Measurements from ENCODE around the gene OSBPL10.

The OSBPL10 gene

DNA sequence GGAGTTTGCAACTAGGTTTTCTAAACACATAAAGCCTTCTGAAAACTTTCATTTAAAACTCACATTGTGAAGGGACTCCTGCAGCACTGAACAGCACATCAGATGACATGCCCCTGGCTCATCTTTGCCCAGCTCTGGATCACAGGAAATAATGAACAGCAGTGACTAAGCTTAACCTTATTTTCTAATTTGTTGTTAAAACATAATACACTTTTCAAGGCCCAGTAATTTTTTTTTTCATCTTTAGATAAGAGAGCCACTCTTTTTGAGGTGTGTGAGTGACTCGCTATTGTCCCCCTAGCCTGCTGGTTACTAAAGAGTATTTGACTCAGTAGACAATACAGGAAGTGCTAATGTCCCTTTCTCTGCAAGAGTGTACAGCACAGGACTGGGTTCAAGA is 204.0 kb downstream of the OSBPL10 start:
- H3K27ac ChIP-seq (ENCODE audit: low read depth, low read length), result no peak overlapping the region
- H3K9ac ChIP-seq (ENCODE audit: low read length in 5 of 5), result no peak overlapping the region
- H3K36me3 ChIP-seq (ENCODE audit: control insufficient read depth in 5 of 5, insufficient read depth in 5 of 5, low read length in 5 of 5), result no peaks in the 10 kb centered on the region
- no peak overlapping the region for H3K4me3 ChIP-seq (ENCODE audit: low read depth in 1 of 5, low read length in 5 of 5)
- H3K4me1 ChIP-seq (ENCODE audit: control insufficient read depth in 5 of 5, insufficient read depth in 5 of 5, low read length in 5 of 5), result no peaks in the 10 kb centered on the region
- H3K27me3 ChIP-seq (ENCODE audit: control insufficient read depth in 5 of 5, insufficient read depth in 4 of 5, low read length in 5 of 5), result no peaks in the 10 kb centered on the region
- peaks cover 0 to 6% (median 0%) of the 10 kb centered on the region in 5 donors for H3K9me3 ChIP-seq (ENCODE audit: control insufficient read depth in 5 of 5, low read length in 5 of 5)

GRCh38 chr3:31776016-31776415 is 205.0 kb downstream of the OSBPL10 start:
- H3K4me3 ChIP-seq (ENCODE audit: low read depth in 1 of 5, low read length in 5 of 5), result no peak overlapping the region
- H3K4me1 ChIP-seq (ENCODE audit: control insufficient read depth in 5 of 5, insufficient read depth in 5 of 5, low read length in 5 of 5), result no peaks in the 10 kb centered on the region
- no peak overlapping the region for H3K27ac ChIP-seq (ENCODE audit: low read depth, low read length)
- H3K9me3 ChIP-seq (ENCODE audit: control insufficient read depth in 5 of 5, low read length in 5 of 5), result peaks cover 0 to 6% (median 0%) of the 10 kb centered on the region in 5 donors
- no peaks in the 10 kb centered on the region for H3K36me3 ChIP-seq (ENCODE audit: control insufficient read depth in 5 of 5, insufficient read depth in 5 of 5, low read length in 5 of 5)
- H3K9ac ChIP-seq (ENCODE audit: low read length in 5 of 5), result no peak overlapping the region
- no peaks in the 10 kb centered on the region for H3K27me3 ChIP-seq (ENCODE audit: control insufficient read depth in 5 of 5, insufficient read depth in 4 of 5, low read length in 5 of 5)

- Histone ChIP-seq H3K36me3 (ENCODE audit: control insufficient read depth in 5 of 5, insufficient read depth in 5 of 5, low read length in 5 of 5) (no peaks in the 10 kb centered on the region), H3K4me1 (ENCODE audit: control insufficient read depth in 5 of 5, insufficient read depth in 5 of 5, low read length in 5 of 5) (no peaks in the 10 kb centered on the region), H3K9me3 (ENCODE audit: control insufficient read depth in 5 of 5, low read length in 5 of 5) (peaks cover 0 to 6% (median 0%) of the 10 kb centered on the region in 5 donors), H3K9ac (ENCODE audit: low read length in 5 of 5) (no peak overlapping the region), H3K27ac (ENCODE audit: low read depth, low read length) (no peak overlapping the region), H3K27me3 (ENCODE audit: control insufficient read depth in 5 of 5, insufficient read depth in 4 of 5, low read length in 5 of 5) (no peaks in the 10 kb centered on the region), H3K4me3 (ENCODE audit: low read depth in 1 of 5, low read length in 5 of 5) (no peak overlapping the region)
Observed at GRCh38 chr3:31775383-31775782, 205.7 kb downstream of the OSBPL10 start.

GRCh38 chr3:31772758-31773473 is 208.1 kb downstream of the OSBPL10 start:
- peaks cover 0 to 4% (median 0%) of the 10 kb centered on the region in 5 donors for H3K4me1 ChIP-seq (ENCODE audit: control insufficient read depth in 5 of 5, insufficient read depth in 5 of 5, low read length in 5 of 5)
- no peak overlapping the region for H3K27ac ChIP-seq (ENCODE audit: low read depth, low read length)
- no peak overlapping the region for H3K4me3 ChIP-seq (ENCODE audit: low read depth in 1 of 5, low read length in 5 of 5)
- no peak overlapping the region for H3K9ac ChIP-seq (ENCODE audit: low read length in 5 of 5)
- H3K9me3 ChIP-seq (ENCODE audit: control insufficient read depth in 5 of 5, low read length in 5 of 5), result peaks cover 0 to 2% (median 0%) of the 10 kb centered on the region in 5 donors
- H3K36me3 ChIP-seq (ENCODE audit: control insufficient read depth in 5 of 5, insufficient read depth in 5 of 5, low read length in 5 of 5), result no peaks in the 10 kb centered on the region
- no peaks in the 10 kb centered on the region for H3K27me3 ChIP-seq (ENCODE audit: control insufficient read depth in 5 of 5, insufficient read depth in 4 of 5, low read length in 5 of 5)

DNA sequence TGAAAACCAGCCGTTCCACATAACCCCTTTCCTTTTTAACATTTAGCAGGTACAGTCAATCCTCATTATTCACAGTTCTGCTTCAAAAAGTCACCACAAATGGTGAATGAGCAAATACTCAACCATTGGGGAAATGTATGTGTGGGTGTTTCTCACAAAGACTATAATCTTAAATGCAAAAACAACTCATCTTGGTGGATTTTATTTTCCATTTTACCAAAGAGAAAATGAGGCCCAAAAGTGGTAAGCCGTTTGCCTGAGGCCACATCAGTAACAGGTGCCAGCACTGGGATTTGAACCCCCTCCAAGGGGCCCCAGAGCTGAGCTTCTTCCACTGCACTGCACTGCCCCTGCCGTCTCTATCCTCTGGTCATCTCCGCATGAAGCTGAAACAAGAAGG is 208.8 kb downstream of the OSBPL10 start:
- H3K9me3 ChIP-seq (ENCODE audit: control insufficient read depth in 5 of 5, low read length in 5 of 5), result no peaks in the 10 kb centered on the region
- no peak overlapping the region for H3K27ac ChIP-seq (ENCODE audit: low read depth, low read length)
- no peak overlapping the region for H3K9ac ChIP-seq (ENCODE audit: low read length in 5 of 5)
- H3K36me3 ChIP-seq (ENCODE audit: control insufficient read depth in 5 of 5, insufficient read depth in 5 of 5, low read length in 5 of 5), result no peaks in the 10 kb centered on the region
- no peak overlapping the region for H3K4me3 ChIP-seq (ENCODE audit: low read depth in 1 of 5, low read length in 5 of 5)
- H3K27me3 ChIP-seq (ENCODE audit: control insufficient read depth in 5 of 5, insufficient read depth in 4 of 5, low read length in 5 of 5), result no peaks in the 10 kb centered on the region
- H3K4me1 ChIP-seq (ENCODE audit: control insufficient read depth in 5 of 5, insufficient read depth in 5 of 5, low read length in 5 of 5), result peaks cover 0 to 4% (median 0%) of the 10 kb centered on the region in 5 donors

DNA sequence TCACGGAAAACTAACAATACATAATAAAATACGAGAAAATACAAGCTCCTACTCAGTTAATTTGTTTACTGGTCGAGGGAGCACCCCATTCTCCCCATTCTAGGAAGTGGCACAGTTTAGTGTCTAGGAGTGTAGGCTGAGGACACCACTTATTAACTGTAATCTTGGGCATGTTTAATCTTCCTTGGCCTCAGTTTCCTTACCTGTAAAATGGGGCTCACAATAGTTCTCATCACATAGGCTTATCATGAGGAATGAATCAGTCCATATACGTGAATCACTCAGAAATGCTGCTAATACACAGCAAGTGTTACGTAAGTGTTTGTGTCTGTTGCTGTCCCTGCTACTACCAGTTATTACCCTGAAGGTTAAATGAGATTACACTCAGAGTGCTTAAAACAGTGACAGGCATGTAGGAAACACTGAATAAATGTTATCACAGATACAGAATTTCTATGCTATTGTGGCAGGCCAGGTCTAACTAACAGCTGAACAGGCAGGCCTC is 210.2 kb downstream of the OSBPL10 start:
- H3K9me3 ChIP-seq (ENCODE audit: control insufficient read depth in 5 of 5, low read length in 5 of 5), result no peaks in the 10 kb centered on the region
- H3K4me3 ChIP-seq (ENCODE audit: low read depth in 1 of 5, low read length in 5 of 5), result no peak overlapping the region
- peaks cover 0 to 4% (median 0%) of the 10 kb centered on the region in 5 donors for H3K4me1 ChIP-seq (ENCODE audit: control insufficient read depth in 5 of 5, insufficient read depth in 5 of 5, low read length in 5 of 5)
- no peak overlapping the region for H3K27ac ChIP-seq (ENCODE audit: low read depth, low read length)
- no peaks in the 10 kb centered on the region for H3K36me3 ChIP-seq (ENCODE audit: control insufficient read depth in 5 of 5, insufficient read depth in 5 of 5, low read length in 5 of 5)
- no peaks in the 10 kb centered on the region for H3K27me3 ChIP-seq (ENCODE audit: control insufficient read depth in 5 of 5, insufficient read depth in 4 of 5, low read length in 5 of 5)
- H3K9ac ChIP-seq (ENCODE audit: low read length in 5 of 5), result no peak overlapping the region

GRCh38 chr3:31768479-31769125 is 212.5 kb downstream of the OSBPL10 start:
- no peaks in the 10 kb centered on the region for H3K27me3 ChIP-seq (ENCODE audit: control insufficient read depth in 5 of 5, insufficient read depth in 4 of 5, low read length in 5 of 5)
- H3K9me3 ChIP-seq (ENCODE audit: control insufficient read depth in 5 of 5, low read length in 5 of 5), result no peaks in the 10 kb centered on the region
- H3K4me3 ChIP-seq (ENCODE audit: low read depth in 1 of 5, low read length in 5 of 5), result no peak overlapping the region
- H3K36me3 ChIP-seq (ENCODE audit: control insufficient read depth in 5 of 5, insufficient read depth in 5 of 5, low read length in 5 of 5), result no peaks in the 10 kb centered on the region
- H3K9ac ChIP-seq (ENCODE audit: low read length in 5 of 5), result no peak overlapping the region
- H3K27ac ChIP-seq (ENCODE audit: low read depth, low read length), result no peak overlapping the region
- peaks cover 0 to 4% (median 0%) of the 10 kb centered on the region in 5 donors for H3K4me1 ChIP-seq (ENCODE audit: control insufficient read depth in 5 of 5, insufficient read depth in 5 of 5, low read length in 5 of 5)

GRCh38 chr3:31767920-31768319 is 213.1 kb downstream of the OSBPL10 start:
- Histone ChIP-seq H3K4me1 (ENCODE audit: control insufficient read depth in 5 of 5, insufficient read depth in 5 of 5, low read length in 5 of 5) (peaks cover 0 to 4% (median 0%) of the 10 kb centered on the region in 5 donors), H3K9ac (ENCODE audit: low read length in 5 of 5) (no peak overlapping the region)

GRCh38 chr3:31766669-31767068 is 214.4 kb downstream of the OSBPL10 start:
- no peaks in the 10 kb centered on the region for H3K36me3 ChIP-seq (ENCODE audit: control insufficient read depth in 5 of 5, insufficient read depth in 5 of 5, low read length in 5 of 5)
- peaks cover 0 to 4% (median 0%) of the 10 kb centered on the region in 5 donors for H3K4me1 ChIP-seq (ENCODE audit: control insufficient read depth in 5 of 5, insufficient read depth in 5 of 5, low read length in 5 of 5)
- H3K27ac ChIP-seq (ENCODE audit: low read depth, low read length), result no peak overlapping the region
- H3K27me3 ChIP-seq (ENCODE audit: control insufficient read depth in 5 of 5, insufficient read depth in 4 of 5, low read length in 5 of 5), result no peaks in the 10 kb centered on the region
- no peak overlapping the region for H3K9ac ChIP-seq (ENCODE audit: low read length in 5 of 5)
- H3K4me3 ChIP-seq (ENCODE audit: low read depth in 1 of 5, low read length in 5 of 5), result no peak overlapping the region
- H3K9me3 ChIP-seq (ENCODE audit: control insufficient read depth in 5 of 5, low read length in 5 of 5), result no peaks in the 10 kb centered on the region

More at GRCh38 chr3:31767920-31768319, 213.1 kb downstream of the OSBPL10 start:
- Histone ChIP-seq H3K36me3 (ENCODE audit: control insufficient read depth in 5 of 5, insufficient read depth in 5 of 5, low read length in 5 of 5) (no peaks in the 10 kb centered on the region), H3K4me3 (ENCODE audit: low read depth in 1 of 5, low read length in 5 of 5) (no peak overlapping the region), H3K9me3 (ENCODE audit: control insufficient read depth in 5 of 5, low read length in 5 of 5) (no peaks in the 10 kb centered on the region), H3K27ac (ENCODE audit: low read depth, low read length) (no peak overlapping the region), H3K27me3 (ENCODE audit: control insufficient read depth in 5 of 5, insufficient read depth in 4 of 5, low read length in 5 of 5) (no peaks in the 10 kb centered on the region)

DNA sequence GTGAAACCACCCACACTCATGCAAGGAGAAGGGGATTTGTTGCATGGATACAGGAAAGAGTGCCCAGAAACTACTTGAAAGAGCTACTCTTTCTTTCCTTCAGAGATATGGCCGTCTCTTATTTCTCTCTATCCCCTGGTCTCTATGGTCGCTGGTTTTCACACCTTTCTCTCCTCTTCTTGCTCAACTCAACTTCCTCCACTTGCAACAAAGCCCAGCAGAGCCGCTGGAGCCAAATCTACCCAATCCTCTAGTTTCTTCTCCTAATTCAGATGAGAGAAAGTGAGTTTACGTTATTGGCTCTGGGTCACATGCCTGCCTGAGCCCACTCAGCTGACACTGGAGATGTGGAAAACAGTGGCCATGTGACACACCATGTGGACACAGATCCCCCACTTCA is 215.2 kb downstream of the OSBPL10 start:
- Histone ChIP-seq H3K4me1 (ENCODE audit: control insufficient read depth in 5 of 5, insufficient read depth in 5 of 5, low read length in 5 of 5) (peaks cover 0 to 4% (median 0%) of the 10 kb centered on the region in 5 donors), H3K27ac (ENCODE audit: low read depth, low read length) (no peak overlapping the region), H3K9ac (ENCODE audit: low read length in 5 of 5) (no peak overlapping the region), H3K4me3 (ENCODE audit: low read depth in 1 of 5, low read length in 5 of 5) (no peak overlapping the region), H3K9me3 (ENCODE audit: control insufficient read depth in 5 of 5, low read length in 5 of 5) (no peaks in the 10 kb centered on the region), H3K36me3 (ENCODE audit: control insufficient read depth in 5 of 5, insufficient read depth in 5 of 5, low read length in 5 of 5) (no peaks in the 10 kb centered on the region), H3K27me3 (ENCODE audit: control insufficient read depth in 5 of 5, insufficient read depth in 4 of 5, low read length in 5 of 5) (no peaks in the 10 kb centered on the region)

Data from subcutaneous abdominal adipose tissue (tissue), 5 donors.